IMR-90 (cell line): ENCODE measurements around the gene NUDT16. TPM values are rescaled to one million over a fixed set of nuclear protein-coding genes. Genes with fewer than 3 reads are reported as not detected.

Source experiments
- ATAC-seq: fragments of 200-7000 bp; cut with Tn5 transposase; 2 replicates; pipeline ENCODE4 v1.9.1; 2020; ENCODE audit warnings: low read depth, mild to moderate bottlenecking, moderate library complexity
- BruUV-seq: library from RNA; stranded (reverse); fragments of 400-500 nt; replicated peaks from 2 replicates; lab custom pipeline; 2021; lab: Mats Ljungman, UMichigan
- CTCF ChIA-PET: fragments of 300-600 bp; formaldehyde crosslinking; extraction: SDS; loops from one replicate; lab custom pipeline; 2021; ENCODE audit warnings: antibody characterized with exemption; lab: Yijun Ruan, JAX
- POLR2A ChIA-PET: fragments of 300-600 bp; sonication (Branson Sonifier 250); formaldehyde crosslinking; loops from one replicate; lab custom pipeline; 2022; ENCODE audit warnings: antibody characterized with exemption; ENCODE audit not compliant: unreplicated experiment; lab: Charles Lee
- DNase-seq: peaks from one replicate; pipeline ENCODE4 v3.0.0; 2013
- H2AFZ ChIP-seq: replicated peaks from 2 replicates; pipeline ENCODE3; 2013; ENCODE audit warnings: low read length, mild to moderate bottlenecking; ENCODE audit not compliant: poor library complexity
- H2AK5ac ChIP-seq: 2 replicates; pipeline ENCODE4 v1.6.1; 2013; ENCODE audit warnings: low read depth, low read length, inconsistent platforms
- H2AK9ac ChIP-seq: replicated peaks from 2 replicates; pipeline ENCODE3; 2013; ENCODE audit warnings: mild to moderate bottlenecking, low read depth, low read length, moderate library complexity; ENCODE audit not compliant: poor library complexity
- H2BK120ac ChIP-seq: 2 replicates; pipeline ENCODE4 v1.6.1; 2013; ENCODE audit warnings: low read depth, low read length, inconsistent platforms
- H2BK15ac ChIP-seq: 3 replicates; pipeline ENCODE4 v1.6.1; 2013; ENCODE audit warnings: low read depth, low read length, inconsistent platforms
- H2BK20ac ChIP-seq: 2 replicates; pipeline ENCODE4 v1.6.1; 2013; ENCODE audit warnings: low read depth, mild to moderate bottlenecking, inconsistent platforms, low read length, moderate library complexity
- H2BK5ac ChIP-seq: 2 replicates; pipeline ENCODE4 v1.6.1; 2013; ENCODE audit warnings: mild to moderate bottlenecking, low read depth, low read length, inconsistent platforms; ENCODE audit not compliant: poor library complexity, severe bottlenecking
- H3K14ac ChIP-seq: replicated peaks from 2 replicates; pipeline ENCODE4 v1.6.1; 2013; ENCODE audit warnings: low read depth, low read length, inconsistent platforms
- H3K18ac ChIP-seq: 2 replicates; pipeline ENCODE4 v1.6.1; 2013; ENCODE audit warnings: low read depth, low read length, control low read depth
- H3K23ac ChIP-seq: 2 replicates; pipeline ENCODE4 v1.6.1; 2013; ENCODE audit warnings: low read depth, low read length, inconsistent platforms
- H3K27ac ChIP-seq: 2 replicates; pipeline ENCODE4 v1.5.1; 2013; ENCODE audit warnings: mild to moderate bottlenecking, control low read depth, low read length; ENCODE audit not compliant: insufficient read depth
- H3K27me3 ChIP-seq: 2 replicates; pipeline ENCODE4 v1.6.1; 2013; ENCODE audit warnings: low read length; ENCODE audit not compliant: control insufficient read depth, insufficient read depth
- H3K36me3 ChIP-seq: 2 replicates; pipeline ENCODE4 v1.6.1; 2013; ENCODE audit warnings: low read length, mixed read lengths; ENCODE audit not compliant: control insufficient read depth, insufficient read depth
- H3K4ac ChIP-seq: 2 replicates; pipeline ENCODE4 v1.6.1; 2013; ENCODE audit warnings: low read depth, low read length, inconsistent platforms
- H3K4me1 ChIP-seq: 2 replicates; pipeline ENCODE4 v1.6.1; 2013; ENCODE audit warnings: low read length, mixed read lengths; ENCODE audit not compliant: control insufficient read depth, insufficient read depth
- H3K4me2 ChIP-seq: 2 replicates; pipeline ENCODE4 v1.6.1; 2013; ENCODE audit warnings: low read depth, mild to moderate bottlenecking, control low read depth, low read length, moderate library complexity
- H3K4me3 ChIP-seq: 2 replicates; pipeline ENCODE4 v1.5.1; 2013; ENCODE audit warnings: low read depth, mild to moderate bottlenecking, control low read depth, low read length, moderate library complexity; ENCODE audit not compliant: insufficient read depth
- H3K56ac ChIP-seq: 2 replicates; pipeline ENCODE4 v1.6.1; 2013; ENCODE audit warnings: low read length, inconsistent platforms; ENCODE audit not compliant: insufficient read depth; ENCODE audit errors: extremely low read depth
- H3K79me1 ChIP-seq, 2 experiments: 2 replicates each; pipeline ENCODE4 v1.6.1; 2013; ENCODE audit warnings: low read length in 2 of 2, inconsistent platforms in 1 of 2, low read depth in 1 of 2
- H3K9ac ChIP-seq: 2 replicates; pipeline ENCODE4 v1.6.1; 2013; ENCODE audit warnings: low read depth, low read length, control low read depth
- H3K9me1 ChIP-seq: 2 replicates; pipeline ENCODE4 v1.6.1; 2013; ENCODE audit warnings: low read length, inconsistent platforms; ENCODE audit not compliant: insufficient read depth
- H3K9me3 ChIP-seq: 2 replicates; pipeline ENCODE4 v1.6.1; 2013; ENCODE audit warnings: low read length; ENCODE audit not compliant: control insufficient read depth, insufficient read depth
- H4K20me1 ChIP-seq: 2 replicates; pipeline ENCODE4 v1.6.1; 2013; ENCODE audit warnings: low read length, inconsistent platforms; ENCODE audit not compliant: insufficient read depth
- H4K5ac ChIP-seq: 2 replicates; pipeline ENCODE4 v1.6.1; 2013; ENCODE audit warnings: mild to moderate bottlenecking, low read depth, low read length, control low read depth
- H4K8ac ChIP-seq, 2 experiments: 2 replicates each; pipeline ENCODE4 v1.6.1; 2013; ENCODE audit warnings: low read depth in 2 of 2, low read length in 2 of 2, control low read depth in 1 of 2, inconsistent platforms in 1 of 2
- H4K91ac ChIP-seq: 2 replicates; pipeline ENCODE4 v1.6.1; 2013; ENCODE audit warnings: low read depth, low read length, inconsistent platforms; ENCODE audit not compliant: insufficient read depth
- BHLHE40 ChIP-seq: fragments of 150-350 bp; IDR thresholded peaks from 2 replicates; pipeline ENCODE4 v1.6.1; 2016; ENCODE audit warnings: mild to moderate bottlenecking, low read depth, low read length
- CEBPB ChIP-seq: IDR thresholded peaks from 2 replicates; pipeline ENCODE4 v1.6.1; 2012; ENCODE audit warnings: low read depth, low read length, improper control_type of control experiment
- CHD1 ChIP-seq: IDR thresholded peaks from 2 replicates; pipeline ENCODE4 v1.6.1; 2012; ENCODE audit warnings: low read depth, low read length, improper control_type of control experiment
- FOS ChIP-seq: fragments of 150-350 bp; IDR thresholded peaks from 2 replicates; pipeline ENCODE4 v1.6.1; 2016; ENCODE audit warnings: low read depth, low read length
- MAFK ChIP-seq: IDR thresholded peaks from 2 replicates; pipeline ENCODE4 v1.6.1; 2012; ENCODE audit warnings: low read depth, low read length, improper control_type of control experiment
- MAZ ChIP-seq: IDR thresholded peaks from 2 replicates; pipeline ENCODE4 v1.6.1; 2012; ENCODE audit warnings: low read depth, mild to moderate bottlenecking, low read length, improper control_type of control experiment, moderate library complexity, borderline replicate concordance
- MXI1 ChIP-seq: IDR thresholded peaks from 2 replicates; pipeline ENCODE4 v1.6.1; 2012; ENCODE audit warnings: low read depth, mild to moderate bottlenecking, low read length, moderate library complexity, borderline replicate concordance
- NFE2L2 ChIP-seq: fragments of 150-350 bp; IDR thresholded peaks from 2 replicates; pipeline ENCODE4 v1.6.1; 2016; ENCODE audit warnings: low read depth, mild to moderate bottlenecking, low read length
- POLR2A ChIP-seq: IDR thresholded peaks from 2 replicates; pipeline ENCODE4 v1.6.1; 2012; ENCODE audit warnings: mild to moderate bottlenecking, low read depth, low read length
- RAD21 ChIP-seq: IDR thresholded peaks from 2 replicates; pipeline ENCODE4 v1.6.1; 2012; ENCODE audit warnings: low read length, improper control_type of control experiment
- RCOR1 ChIP-seq: IDR thresholded peaks from 2 replicates; pipeline ENCODE4 v1.6.1; 2012; ENCODE audit warnings: mild to moderate bottlenecking, low read length, improper control_type of control experiment; ENCODE audit not compliant: insufficient replicate concordance
- RFX5 ChIP-seq: IDR thresholded peaks from 2 replicates; pipeline ENCODE4 v1.8.0; 2012; ENCODE audit warnings: low read depth, mild to moderate bottlenecking, low read length, moderate library complexity
- SMC3 ChIP-seq: fragments of 150-350 bp; IDR thresholded peaks from 2 replicates; pipeline ENCODE4 v1.6.1; 2016; ENCODE audit warnings: low read depth, mild to moderate bottlenecking, antibody characterized with exemption, low read length, moderate library complexity
- WGBS, 2 experiments: methylation state at CpG; one replicate each; pipeline versions ENCODE4 v1.1.5 to v1.1.7; 2013; ENCODE audit warnings: missing lambda C conversion rate in 2 of 2; ENCODE audit not compliant: insufficient read length in 1 of 2; ENCODE audit errors: extremely low coverage in 2 of 2; 5-methylcytosine and 5-hydroxymethylcytosine counted together
- dilution Hi-C: fragments of 300-500 bp; cut with HindIII; formaldehyde crosslinking; loops from one replicate; pipeline ENCODE4 v1.14.3; 2018; ENCODE audit warnings: low sequenced_read_pairs; ENCODE audit not compliant: unreplicated experiment
- in situ Hi-C: fragments of 300-500 bp; cut with MboI; formaldehyde crosslinking; loops from 3 replicates; pipeline ENCODE4 v1.14.3; 2019; ENCODE audit warnings: low sequenced_read_pairs, inconsistent platforms, mixed read lengths
- intact Hi-C: fragments of 100-400 bp; cut with micrococcal nuclease; formaldehyde crosslinking; loops from 2 replicates; pipeline ENCODE4 v1.10.0; 2022
- polyA plus RNA-seq, 3 experiments: library from polyadenylated mRNA; depleted of rRNA; stranded (reverse); fragments of >200 nt; gene quantifications; 2 replicates each; pipeline ENCODE4 v1.2.3, GENCODE V29; 2012; ENCODE audit warnings: low replicate concordance in 1 of 3
- total RNA-seq: library from RNA; depleted of rRNA; stranded (reverse); fragments of >200 nt; gene quantifications from 2 replicates; pipeline ENCODE4 v1.2.3, GENCODE V29; 2012
- TF ChIP-seq, protein P1 (sequence below): fragments of 150-350 bp; IDR thresholded peaks from 2 replicates; pipeline ENCODE4 v1.6.1; 2017; ENCODE audit warnings: mild to moderate bottlenecking, antibody characterized with exemption, low read length, low read depth
- TF ChIP-seq, protein P2 (sequence below): conservative IDR thresholded peaks from 2 replicates; pipeline ENCODE4 v1.5.1; 2012; ENCODE audit warnings: mild to moderate bottlenecking, low read depth, low read length, improper control_type of control experiment
- TF ChIP-seq, protein P3 (sequence below): fragments of 150-350 bp; IDR thresholded peaks from 2 replicates; pipeline ENCODE4 v1.6.1; 2016; ENCODE audit warnings: low read depth, mild to moderate bottlenecking, low read length, moderate library complexity, borderline replicate concordance

Gene NUDT16
- total and polyA plus RNA-seq, 2 of the 4 experiments (the other 2 are of a cell fraction): 8.9 to 10.4 TPM

DNA sequence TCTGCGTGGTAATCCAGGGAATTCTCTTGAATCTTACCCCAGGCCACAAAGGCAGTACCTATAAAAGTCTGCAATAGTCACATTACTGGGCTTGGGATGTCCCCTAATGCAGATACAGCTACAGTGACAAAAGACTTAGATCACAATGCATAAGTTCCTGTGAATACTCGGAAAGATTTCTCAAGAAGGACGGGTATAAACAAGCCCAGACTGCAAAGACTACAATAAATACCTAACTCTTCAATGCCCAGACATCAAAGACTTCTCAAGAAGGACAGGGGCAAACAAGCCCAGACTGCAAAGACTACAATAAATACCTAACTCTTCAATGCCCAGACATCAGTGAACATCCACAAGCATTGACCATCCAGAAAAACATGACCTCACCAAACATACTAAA, 50.9 kb downstream of the NUDT16 start:
- H2BK15ac ChIP-seq: no peak overlapping the region
- H4K91ac ChIP-seq: no peak overlapping the region
- H2BK120ac ChIP-seq: no peak overlapping the region
- no peak overlapping the region for H4K8ac ChIP-seq
- TF ChIP-seq MAZ (no peak), NFE2L2 (no peak), RAD21 (no peak), FOS (no peak), SMC3 (no peak), BHLHE40 (no peak), RFX5 (no peak), CHD1 (no peak), MXI1 (no peak), CEBPB (no peak), MAFK (no peak), RCOR1 (no peak), POLR2A (no peak)
- TF ChIP-seq, protein P1, sequence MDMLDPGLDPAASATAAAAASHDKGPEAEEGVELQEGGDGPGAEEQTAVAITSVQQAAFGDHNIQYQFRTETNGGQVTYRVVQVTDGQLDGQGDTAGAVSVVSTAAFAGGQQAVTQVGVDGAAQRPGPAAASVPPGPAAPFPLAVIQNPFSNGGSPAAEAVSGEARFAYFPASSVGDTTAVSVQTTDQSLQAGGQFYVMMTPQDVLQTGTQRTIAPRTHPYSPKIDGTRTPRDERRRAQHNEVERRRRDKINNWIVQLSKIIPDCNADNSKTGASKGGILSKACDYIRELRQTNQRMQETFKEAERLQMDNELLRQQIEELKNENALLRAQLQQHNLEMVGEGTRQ: no peak
- TF ChIP-seq, protein P2, sequence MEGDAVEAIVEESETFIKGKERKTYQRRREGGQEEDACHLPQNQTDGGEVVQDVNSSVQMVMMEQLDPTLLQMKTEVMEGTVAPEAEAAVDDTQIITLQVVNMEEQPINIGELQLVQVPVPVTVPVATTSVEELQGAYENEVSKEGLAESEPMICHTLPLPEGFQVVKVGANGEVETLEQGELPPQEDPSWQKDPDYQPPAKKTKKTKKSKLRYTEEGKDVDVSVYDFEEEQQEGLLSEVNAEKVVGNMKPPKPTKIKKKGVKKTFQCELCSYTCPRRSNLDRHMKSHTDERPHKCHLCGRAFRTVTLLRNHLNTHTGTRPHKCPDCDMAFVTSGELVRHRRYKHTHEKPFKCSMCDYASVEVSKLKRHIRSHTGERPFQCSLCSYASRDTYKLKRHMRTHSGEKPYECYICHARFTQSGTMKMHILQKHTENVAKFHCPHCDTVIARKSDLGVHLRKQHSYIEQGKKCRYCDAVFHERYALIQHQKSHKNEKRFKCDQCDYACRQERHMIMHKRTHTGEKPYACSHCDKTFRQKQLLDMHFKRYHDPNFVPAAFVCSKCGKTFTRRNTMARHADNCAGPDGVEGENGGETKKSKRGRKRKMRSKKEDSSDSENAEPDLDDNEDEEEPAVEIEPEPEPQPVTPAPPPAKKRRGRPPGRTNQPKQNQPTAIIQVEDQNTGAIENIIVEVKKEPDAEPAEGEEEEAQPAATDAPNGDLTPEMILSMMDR: no peak
- TF ChIP-seq, protein P3, sequence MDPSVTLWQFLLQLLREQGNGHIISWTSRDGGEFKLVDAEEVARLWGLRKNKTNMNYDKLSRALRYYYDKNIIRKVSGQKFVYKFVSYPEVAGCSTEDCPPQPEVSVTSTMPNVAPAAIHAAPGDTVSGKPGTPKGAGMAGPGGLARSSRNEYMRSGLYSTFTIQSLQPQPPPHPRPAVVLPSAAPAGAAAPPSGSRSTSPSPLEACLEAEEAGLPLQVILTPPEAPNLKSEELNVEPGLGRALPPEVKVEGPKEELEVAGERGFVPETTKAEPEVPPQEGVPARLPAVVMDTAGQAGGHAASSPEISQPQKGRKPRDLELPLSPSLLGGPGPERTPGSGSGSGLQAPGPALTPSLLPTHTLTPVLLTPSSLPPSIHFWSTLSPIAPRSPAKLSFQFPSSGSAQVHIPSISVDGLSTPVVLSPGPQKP: no peak
- H3K9ac ChIP-seq: no peak overlapping the region
- no TSS peak for BruUV-seq
- no peaks in the 10 kb centered on the region for H3K36me3 ChIP-seq
- ChIA-PET CTCF (no interaction called here), POLR2A (no interaction called here)
- no peak overlapping the region for H3K14ac ChIP-seq
- H3K4me3 ChIP-seq: no peak overlapping the region
- H2AFZ ChIP-seq: no peak overlapping the region
- H3K79me1 ChIP-seq: no peaks in the 10 kb centered on the region
- no peaks in the 10 kb centered on the region for H3K4me1 ChIP-seq
- no peaks in the 10 kb centered on the region for H3K27me3 ChIP-seq
- no peak overlapping the region for H2AK9ac ChIP-seq
- no peak overlapping the region for H3K56ac ChIP-seq
- no peaks in the 10 kb centered on the region for H4K20me1 ChIP-seq
- WGBS, 2 experiments: 67% methylated on average over 1 of the region's 3 CpGs; no CpG with 5 or more reads in 1 of the 2 experiments
- dilution Hi-C loops (no loop called here), in situ Hi-C loops (no loop called here), intact Hi-C loops (no loop called here)
- H3K18ac ChIP-seq: no peak overlapping the region
- H3K9me1 ChIP-seq: no peaks in the 10 kb centered on the region
- no peak overlapping the region for H3K4me2 ChIP-seq
- no peak overlapping the region for H2AK5ac ChIP-seq
- no peak overlapping the region for H3K23ac ChIP-seq
- no peak for ATAC-seq
- H3K4ac ChIP-seq: no peak overlapping the region
- no peak overlapping the region for H2BK5ac ChIP-seq
- no peak overlapping the region for H2BK20ac ChIP-seq
- H3K9me3 ChIP-seq: no peaks in the 10 kb centered on the region
- no peak for DNase-seq
- H4K5ac ChIP-seq: no peak overlapping the region
- no peak overlapping the region for H3K27ac ChIP-seq
